CD4-positive, alpha-beta T cell (primary cell): ENCODE measurements around the gene CCDC136. TPM values are rescaled to one million over a fixed set of nuclear protein-coding genes. Genes with fewer than 3 reads are reported as not detected.

Experiments
- ATAC-seq: fragments of 200-7000 bp; cut with Tn5 transposase; one replicate; pipeline ENCODE4 v1.10.0; 2022; ENCODE audit warnings: mild to moderate bottlenecking; ENCODE audit not compliant: poor library complexity
- CTCF ChIA-PET: fragments of 350-600 bp; sonication (Branson Sonifier 250); formaldehyde crosslinking; loops from one replicate; lab custom pipeline; 2021; ENCODE audit warnings: antibody characterized with exemption, inconsistent platforms; lab: Charles Lee
- POLR2A ChIA-PET: fragments of 350-600 bp; sonication (Branson Sonifier 250); formaldehyde crosslinking; loops from one replicate; lab custom pipeline; 2021; ENCODE audit warnings: antibody characterized with exemption, inconsistent platforms; lab: Charles Lee
- DNase-seq, 14 experiments: peaks; one replicate each; pipeline ENCODE4 v3.0.0-alpha.2; 2013 to 2020; ENCODE audit warnings: mixed read lengths in 2 of 14
- H3K27ac ChIP-seq, 2 donors: one replicate each; pipeline versions ENCODE4 v1.5.1 to v1.7.0; 2013; ENCODE audit warnings: low read length in 2 of 2, low read depth in 1 of 2, mild to moderate bottlenecking in 1 of 2
- H3K27me3 ChIP-seq, 2 experiments: 1 replicate in 1 of 2; 2 replicates in 1 of 2; pipeline versions ENCODE4 v1.6.1 to v1.7.0; 2013; ENCODE audit warnings: low read length in 2 of 2, control low read depth in 1 of 2, mild to moderate bottlenecking in 1 of 2, moderate library complexity in 1 of 2; ENCODE audit not compliant: insufficient read depth in 2 of 2, control insufficient read depth in 1 of 2
- H3K36me3 ChIP-seq: one replicate; pipeline ENCODE4 v1.6.1; 2013; ENCODE audit warnings: low read length, control low read depth; ENCODE audit not compliant: insufficient read depth
- H3K4me1 ChIP-seq: one replicate; pipeline ENCODE4 v1.6.1; 2013; ENCODE audit warnings: low read length, control low read depth; ENCODE audit not compliant: insufficient read depth
- H3K4me3 ChIP-seq: one replicate; pipeline ENCODE4 v1.5.1; 2013; ENCODE audit warnings: mild to moderate bottlenecking, low read length, moderate library complexity
- H3K9me3 ChIP-seq, 2 experiments: 1 replicate in 1 of 2; 2 replicates in 1 of 2; pipeline versions ENCODE4 v1.6.1 to v1.7.0; 2013; ENCODE audit warnings: low read length in 2 of 2, mild to moderate bottlenecking in 2 of 2, control low read depth in 1 of 2, moderate library complexity in 1 of 2; ENCODE audit not compliant: control insufficient read depth in 1 of 2, insufficient read depth in 1 of 2
- H3K27ac Mint-ChIP-seq: one replicate; pipeline ENCODE4 v1.8.0; 2020; ENCODE audit warnings: mixed read lengths
- H3K27me3 Mint-ChIP-seq: one replicate; pipeline ENCODE4 v1.8.0; 2021; ENCODE audit warnings: mixed read lengths
- H3K36me3 Mint-ChIP-seq: one replicate; pipeline ENCODE4 v1.8.0; 2021; ENCODE audit warnings: low read depth, mixed read lengths
- H3K4me1 Mint-ChIP-seq: one replicate; pipeline ENCODE4 v1.8.0; 2021; ENCODE audit warnings: low read depth, mixed read lengths
- H3K4me3 Mint-ChIP-seq: one replicate; pipeline ENCODE4 v1.8.0; 2020; ENCODE audit warnings: mild to moderate bottlenecking, mixed read lengths
- H3K9me3 Mint-ChIP-seq: one replicate; pipeline ENCODE4 v1.8.0; 2020; ENCODE audit warnings: mixed read lengths
- CTCF ChIP-seq: fragments of 200-600 bp; IDR thresholded peaks from one replicate; pipeline ENCODE4 v1.8.0; 2022; ENCODE audit warnings: antibody characterized with exemption, mild to moderate bottlenecking
- intact Hi-C, 2 experiments: fragments of 100-400 bp; cut with DNase I in 1 of 2; cut with micrococcal nuclease in 1 of 2; formaldehyde crosslinking; loops; one replicate each; pipeline versions ENCODE4 v1.15.1 to v1.9.0; 2023 to 2025; cut with DNase I, micrococcal nuclease
- total RNA-seq, 174 experiments: library from RNA in 2 of 174; stranded (reverse) in 2 of 174; gene quantifications; one replicate each; pipeline ENCODE4 v1.2.3 and lab custom pipeline; 2021 to 2026

Gene CCDC136
- total RNA-seq, 2 experiments from 2014 or later: 4.5 to 4.9 TPM

GRCh38 chr7:128871050-128871449 is 79.3 kb downstream of the CCDC136 start:
- peaks cover 14% of the 10 kb centered on the region for H3K4me1 Mint-ChIP-seq
- H3K27me3 Mint-ChIP-seq: no peaks in the 10 kb centered on the region
- Histone ChIP-seq H3K36me3 (no peaks in the 10 kb centered on the region), H3K4me3 (no peak overlapping the region), H3K4me1 (peaks cover 14% of the 10 kb centered on the region), H3K9me3 (no peaks in the 10 kb centered on the region), H3K27me3 (peaks cover 4 to 5% of the 10 kb centered on the region in 2 experiments), H3K27ac (no peak overlapping the region)
- DNase-seq (no peak), ATAC-seq (no peak)
- ChIA-PET CTCF (interaction anchor here (0.6 to 2.7 kb wide), 2 partner anchors 12 to 602 kb away, joined by 3 to 11 read pairs; no protein-coding TSS in a partner anchor), POLR2A (no interaction called here)
- intact Hi-C loops: no loop called here
- H3K9me3 Mint-ChIP-seq: no peaks in the 10 kb centered on the region
- TF ChIP-seq CTCF: no peak
- H3K27ac Mint-ChIP-seq: no peak overlapping the region
- no peaks in the 10 kb centered on the region for H3K36me3 Mint-ChIP-seq
- H3K4me3 Mint-ChIP-seq: peak overlapping the region; percentile 86

Other genes with a start within 250 kb of the CCDC136 start
- under 1 TPM; 0.71 to 0.73 TPM for gene GARIN1A, start 119.7 kb upstream of the CCDC136 start, total RNA-seq
- 10 to 100 TPM; 28.4 to 29.9 TPM for gene CALU, start 52.6 kb upstream of the CCDC136 start, total RNA-seq
- not detected for gene OPN1SW, start 16.2 kb upstream of the CCDC136 start, total RNA-seq
- gene FLNC, start 38.4 kb downstream of the CCDC136 start, total RNA-seq: under 1 TPM; 0.06 to 0.08 TPM
- 10 to 100 TPM; 49.6 to 54.3 TPM for gene ATP6V1F, start 70.9 kb downstream of the CCDC136 start, total RNA-seq
- under 1 TPM in 1 of 2 experiments, not detected in 1; 0.11 TPM for gene KCP, start 118.7 kb downstream of the CCDC136 start, total RNA-seq
- 1 to 10 TPM; 1.7 to 1.8 TPM for gene IRF5, start 146.0 kb downstream of the CCDC136 start, total RNA-seq